Neutrophil (primary cell): ENCODE results near the gene KLHDC7B.

ENCODE experiments used
- H3K27ac ChIP-seq: fragments of 200-600 bp; sonication (generic); 2 replicates; pipeline ENCODE4 v1.5.1; 2016; ENCODE audit warnings: mild to moderate bottlenecking, moderate library complexity
- H3K27me3 ChIP-seq: fragments of 200-600 bp; sonication (generic); 2 replicates; pipeline ENCODE4 v1.6.0; 2016; ENCODE audit warnings: mild to moderate bottlenecking
- H3K36me3 ChIP-seq: fragments of 200-600 bp; sonication (generic); 2 replicates; pipeline ENCODE4 v1.5.1; 2017
- H3K4me1 ChIP-seq, 2 experiments: fragments of 200-600 bp in 1 of 2; sonication (generic) in 1 of 2; 1 replicate in 1 of 2; 2 replicates in 1 of 2; pipeline versions ENCODE4 v1.5.1 to v1.6.1; 2013 to 2016; ENCODE audit warnings: low read depth in 1 of 2, low read length in 1 of 2, mild to moderate bottlenecking in 1 of 2, moderate library complexity in 1 of 2; ENCODE audit not compliant: control insufficient read depth in 1 of 2, insufficient read depth in 1 of 2
- H3K4me3 ChIP-seq, 2 experiments: fragments of 200-600 bp in 1 of 2; sonication (generic) in 1 of 2; 1 replicate in 1 of 2; 2 replicates in 1 of 2; pipeline ENCODE4 v1.5.1; 2013 to 2016; ENCODE audit warnings: low read depth in 1 of 2, low read length in 1 of 2, mild to moderate bottlenecking in 1 of 2, moderate library complexity in 1 of 2
- H3K9me3 ChIP-seq: fragments of 200-600 bp; sonication (generic); 2 replicates; pipeline ENCODE4 v1.5.1; 2016
- CTCF ChIP-seq: fragments of 200-600 bp; sonication (generic); IDR thresholded peaks from 2 replicates; pipeline ENCODE4 v1.5.1; 2016; ENCODE audit warnings: antibody characterized with exemption

KLHDC7B gene

DNA sequence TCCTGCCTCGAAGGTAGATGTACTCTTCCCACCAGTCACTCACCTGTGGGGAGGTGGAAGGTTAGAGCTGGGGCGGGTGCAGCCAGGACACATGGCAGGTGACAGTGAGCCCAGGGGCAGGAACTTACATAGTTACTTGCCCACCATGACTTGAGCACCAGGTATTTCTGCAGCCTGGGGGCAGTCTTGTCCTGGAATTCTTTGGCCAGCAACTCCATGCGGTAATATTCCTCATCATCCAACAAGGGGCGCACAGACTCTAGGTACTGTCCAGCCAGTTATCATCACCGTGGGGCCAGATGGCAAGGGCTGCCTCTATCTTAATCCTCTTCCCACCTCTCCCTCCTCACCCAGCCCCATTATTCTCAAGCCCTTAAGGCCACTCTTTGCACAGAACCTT, 30.4 kb downstream of the KLHDC7B start:
- Histone ChIP-seq H3K36me3 (peaks cover 80% of the 10 kb centered on the region), H3K4me3 (no peak overlapping the region), H3K27ac (no peak overlapping the region), H3K27me3 (peaks cover 18% of the 10 kb centered on the region), H3K9me3 (no peaks in the 10 kb centered on the region), H3K4me1 (peaks cover 0 to under 1% of the 10 kb centered on the region in 2 experiments)
- TF ChIP-seq CTCF, result no peak

- Histone ChIP-seq H3K9me3 (no peaks in the 10 kb centered on the region), H3K4me3 (no peak overlapping the region), H3K27ac (no peak overlapping the region), H3K36me3 (peaks cover 72% of the 10 kb centered on the region), H3K27me3 (peaks cover 18% of the 10 kb centered on the region), H3K4me1 (peaks cover 10 to 11% of the 10 kb centered on the region in 2 experiments)
- no peak for TF ChIP-seq CTCF
These were observed 31.4 kb downstream of the KLHDC7B start for GRCh38 chr22:50576806-50577696.

- peaks cover 66% of the 10 kb centered on the region for H3K36me3 ChIP-seq
- peaks cover 18% of the 10 kb centered on the region for H3K27me3 ChIP-seq
- H3K4me3 ChIP-seq, result no peak overlapping the region
- H3K9me3 ChIP-seq, result no peaks in the 10 kb centered on the region
- no peak for TF ChIP-seq CTCF
- H3K4me1 ChIP-seq, result peaks cover 11 to 12% of the 10 kb centered on the region in 2 experiments
- no peak overlapping the region for H3K27ac ChIP-seq
These were observed 31.9 kb downstream of the KLHDC7B start for GRCh38 chr22:50577697-50577986.

DNA sequence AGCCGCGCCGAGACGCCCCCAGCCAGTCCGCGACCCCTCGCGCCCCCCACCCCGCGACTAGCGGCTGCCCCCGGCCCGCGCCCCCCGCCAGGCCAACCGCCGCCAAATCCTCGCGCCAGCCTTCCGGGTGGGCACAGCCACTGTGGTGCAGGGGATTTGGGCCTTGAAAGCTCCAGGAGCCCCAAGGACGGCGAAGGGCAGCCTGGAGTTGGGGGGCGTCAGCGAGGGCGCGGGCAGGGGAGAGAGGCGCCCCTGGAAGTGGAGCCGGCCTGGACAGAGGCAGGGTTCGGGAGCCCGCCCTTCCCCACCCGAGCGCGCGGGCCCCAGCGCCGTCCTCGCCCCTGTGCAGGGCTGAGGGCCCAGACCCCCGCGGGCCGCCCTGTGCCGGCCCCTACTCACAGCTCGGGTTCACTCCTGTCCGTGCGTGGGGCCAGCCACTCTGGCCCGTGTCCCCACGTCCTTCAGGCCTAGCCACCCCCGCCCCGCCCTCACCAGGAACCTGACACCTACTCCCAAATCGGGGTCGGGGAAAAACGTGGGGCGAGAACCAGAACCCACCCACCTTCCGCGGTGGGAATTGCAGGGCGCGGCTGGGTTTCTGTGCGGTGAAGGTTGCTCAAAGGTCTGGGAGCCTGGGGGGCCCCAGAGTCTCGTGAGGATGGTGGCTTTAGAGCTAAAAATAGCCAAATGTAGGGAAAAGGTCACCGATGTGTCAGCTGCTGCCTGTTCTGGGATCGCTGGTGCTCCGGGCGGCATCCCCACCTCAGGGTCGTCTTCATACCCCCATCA, 32.5 kb downstream of the KLHDC7B start, which contains the start of gene CPT1B:
CPT1B (minus strand) TSS at position 441 of the 789 bp plus-strand sequence. CDS start 512 bp downstream, outside the sequence.
- Histone ChIP-seq H3K9me3 (no peaks in the 10 kb centered on the region), H3K4me3 (no peak within 1 kb of the TSS), H3K4me1 (peaks cover 12 to 13% of the 10 kb centered on the region in 2 experiments), H3K27me3 (peaks cover 18% of the 10 kb centered on the region), H3K36me3 (peaks cover 61% of the 10 kb centered on the region), H3K27ac (no peak within 1 kb of the TSS)
- TF ChIP-seq CTCF, result no peak

- Histone ChIP-seq H3K4me3 (no peak overlapping the region), H3K27me3 (peaks cover 18% of the 10 kb centered on the region), H3K4me1 (peaks cover 19% of the 10 kb centered on the region in 2 experiments), H3K36me3 (peaks cover 54% of the 10 kb centered on the region), H3K27ac (no peak overlapping the region), H3K9me3 (no peaks in the 10 kb centered on the region)
- no peak for TF ChIP-seq CTCF
These were observed 33.1 kb downstream of the KLHDC7B start for GRCh38 chr22:50578776-50579310.
